GM12892 (cell line): ENCODE results near the gene COA4.

ENCODE experiments used
- POLR2A ChIP-seq: IDR thresholded peaks from 2 replicates; pipeline ENCODE4 v1.6.1; 2011; ENCODE audit warnings: low read depth, low read length, control low read depth
- POLR2AphosphoS5 ChIP-seq: IDR thresholded peaks from 2 replicates; pipeline ENCODE4 v1.6.1; 2011; ENCODE audit warnings: low read depth, low read length, control low read depth
- TAF1 ChIP-seq: IDR thresholded peaks from 2 replicates; pipeline ENCODE4 v1.6.1; 2011; ENCODE audit warnings: low read depth, mild to moderate bottlenecking, control low read depth, low read length, borderline replicate concordance

GRCh38 chr11:73854680-73855079, 22.0 kb downstream of the COA4 start:
- TF ChIP-seq TAF1 (no peak), POLR2AphosphoS5 (no peak), POLR2A (no peak)
